HG03159 (cell line): ENCODE data around the gene NLRC4.
"Not testable (repeated sequence)": the region's sequence is repeated elsewhere in the genome, so short reads cannot be mapped to it uniquely, and the experiment has no call there.

ENCODE experiments used
- ATAC-seq: cut with Tn5 transposase; IDR thresholded peaks from one replicate; pipeline ENCODE4 v1.9.1; 2021; ENCODE audit warnings: mild to moderate bottlenecking, moderate library complexity; ENCODE audit not compliant: unreplicated experiment

NLRC4 gene

GRCh38 chr2:32246911-32247310 lies 17.8 kb downstream of the NLRC4 start:
- ATAC-seq = no peak

- no peak for ATAC-seq
Measured at GRCh38 chr2:32242331-32242730, 22.4 kb downstream of the NLRC4 start.

GRCh38 chr2:32237996-32238395 lies 26.7 kb downstream of the NLRC4 start:
- no peak for ATAC-seq

GRCh38 chr2:32237488-32237887 lies 27.2 kb downstream of the NLRC4 start:
- ATAC-seq = no peak

- ATAC-seq = no peak
Measured at GRCh38 chr2:32235315-32235714, 29.4 kb downstream of the NLRC4 start.

GRCh38 chr2:32231959-32232358 lies 32.7 kb downstream of the NLRC4 start:
- no peak for ATAC-seq

- ATAC-seq = no peak
Measured at GRCh38 chr2:32229635-32230034, 35.1 kb downstream of the NLRC4 start.

GRCh38 chr2:32228181-32228580 lies 36.5 kb downstream of the NLRC4 start:
- no peak for ATAC-seq

- ATAC-seq = no peak
Measured at GRCh38 chr2:32227492-32227891, 37.2 kb downstream of the NLRC4 start.

GRCh38 chr2:32222966-32223365 lies 41.7 kb downstream of the NLRC4 start:
- no peak for ATAC-seq

GRCh38 chr2:32220445-32220844 lies 44.2 kb downstream of the NLRC4 start:
- no peak for ATAC-seq

GRCh38 chr2:32212295-32212694 lies 52.4 kb downstream of the NLRC4 start:
- ATAC-seq = no peak

GRCh38 chr2:32210767-32211408 lies 53.8 kb downstream of the NLRC4 start:
- no peak for ATAC-seq

GRCh38 chr2:32203428-32203827 lies 61.3 kb downstream of the NLRC4 start:
- not testable (repeated sequence) for ATAC-seq

- ATAC-seq = no peak
Measured at GRCh38 chr2:32200814-32201213, 63.9 kb downstream of the NLRC4 start.

GRCh38 chr2:32192418-32192817 lies 72.3 kb downstream of the NLRC4 start:
- ATAC-seq = no peak

GRCh38 chr2:32189011-32189410 lies 75.7 kb downstream of the NLRC4 start:
- ATAC-seq = no peak

- ATAC-seq = no peak
Measured at GRCh38 chr2:32182667-32183066, 82.0 kb downstream of the NLRC4 start.
